ENCODE results near the gene ISYNA1.

The ISYNA1 gene

DNA sequence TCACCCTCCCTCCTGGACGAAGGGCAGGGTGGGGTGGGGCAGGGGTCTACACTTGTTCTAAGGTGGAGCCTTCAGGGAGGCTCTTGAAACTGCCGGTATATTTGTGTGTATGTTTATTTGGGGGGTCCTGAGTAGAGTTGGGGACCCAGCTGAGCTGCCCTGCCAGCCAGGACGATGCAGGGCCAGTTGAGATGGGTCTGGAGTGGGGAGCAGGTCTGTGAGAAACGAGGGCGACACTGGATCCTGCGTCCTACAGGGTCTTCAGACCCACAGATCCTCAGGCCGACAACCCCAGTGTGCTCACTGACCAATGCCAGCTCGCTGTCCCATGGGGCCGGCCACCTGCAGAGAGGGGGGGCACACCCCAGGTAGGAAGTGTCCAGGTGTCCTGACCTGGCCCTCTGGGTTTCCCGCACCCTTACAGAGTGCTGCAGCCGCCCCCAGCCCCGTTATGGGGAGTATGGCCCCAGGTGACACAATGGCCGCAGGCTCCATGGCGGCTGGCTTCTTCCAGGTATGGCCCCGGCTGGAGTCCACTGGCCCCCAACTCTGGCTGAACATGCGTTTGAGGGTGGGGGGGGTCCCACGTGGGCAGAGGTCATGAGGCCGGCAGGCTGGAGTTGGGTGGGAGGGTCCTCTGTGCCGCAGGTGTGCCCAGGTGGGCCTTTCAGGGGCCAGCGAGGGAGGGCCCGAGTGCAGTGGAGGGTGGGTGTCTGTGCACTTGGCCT, 7.4 kb downstream of the ISYNA1 start:
- DNase-seq, result no peak

DNA sequence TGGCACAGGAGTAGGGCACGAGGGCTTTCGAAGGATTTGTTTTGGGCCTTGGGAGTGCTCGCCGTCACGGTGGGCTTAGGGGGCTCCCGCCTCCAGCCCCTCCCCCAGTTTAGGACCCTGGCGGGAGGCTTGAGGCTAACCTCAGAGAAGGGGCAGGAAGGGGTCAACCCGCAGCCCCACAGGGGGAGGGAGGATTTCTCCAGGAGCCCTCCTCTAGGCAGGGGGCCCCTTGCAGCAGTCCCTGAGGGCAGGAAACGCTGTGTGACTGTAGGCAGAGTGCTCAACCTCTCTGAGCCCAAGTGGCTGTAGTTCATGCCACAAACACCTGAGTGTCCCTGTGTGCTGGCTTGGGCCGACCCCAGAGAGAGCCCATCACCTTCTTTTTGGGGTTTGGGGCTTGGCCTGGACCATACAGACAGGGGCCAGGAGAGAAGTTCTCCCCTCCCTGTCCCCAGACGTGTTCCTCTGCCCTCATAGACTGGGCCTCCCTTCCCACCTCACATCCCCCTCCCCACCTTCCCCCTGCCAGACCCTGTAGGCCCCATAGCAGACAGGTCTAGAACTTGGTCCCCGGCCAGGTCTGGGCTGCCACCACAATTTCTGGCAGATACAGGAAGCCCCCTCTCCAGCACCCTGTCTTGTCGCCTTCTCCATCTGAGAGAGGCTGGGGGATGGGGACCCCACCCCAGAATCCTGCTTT, 8.1 kb downstream of the ISYNA1 start:
- DNase-seq, result no peak

- DNase-seq, result peak; percentile 83
Measured at GRCh38 chr19:18428787-18429674, 8.9 kb downstream of the ISYNA1 start.

GRCh38 chr19:18428173-18428786, 9.7 kb downstream of the ISYNA1 start:
- DNase-seq, result no peak

DNA sequence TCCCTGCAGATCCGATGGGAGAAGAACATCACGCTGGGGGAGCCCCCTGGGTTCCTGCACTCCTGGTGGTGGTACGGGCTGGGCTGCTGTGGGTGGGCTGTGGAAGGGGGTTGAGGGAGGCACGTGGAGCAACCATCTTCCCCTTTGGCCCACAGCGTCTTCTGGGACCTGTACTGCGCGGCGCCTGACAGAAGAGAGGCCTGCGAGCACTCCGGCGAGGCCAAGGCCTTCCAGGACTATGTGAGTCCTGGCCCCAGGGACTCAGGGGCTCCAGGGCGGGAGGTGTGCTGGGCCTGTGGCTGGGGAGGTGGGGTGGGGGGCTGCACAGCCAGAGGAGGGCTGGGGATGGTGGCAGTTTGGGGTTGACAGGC, 10.2 kb downstream of the ISYNA1 start:
- no peak for DNase-seq

- DNase-seq, result no peak
Measured at GRCh38 chr19:18427080-18427742, 10.7 kb downstream of the ISYNA1 start.

DNA sequence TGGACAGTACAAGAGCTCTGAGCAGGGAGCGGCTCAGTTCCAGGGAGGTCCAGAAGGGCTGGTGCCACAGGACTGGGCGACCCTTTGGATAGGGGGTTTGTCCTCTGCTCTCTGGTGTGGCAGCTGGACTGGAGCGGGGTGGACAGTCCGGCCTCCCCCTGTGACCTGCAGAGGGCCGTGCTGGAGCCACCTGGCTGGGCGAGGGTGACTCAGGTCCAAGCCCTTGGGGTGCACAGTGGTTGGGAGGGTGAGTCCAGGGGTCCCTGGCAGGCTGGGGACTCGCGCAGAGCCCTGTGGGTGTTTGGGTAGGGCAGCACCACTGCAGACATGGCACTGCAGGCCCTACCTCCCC, 11.5 kb downstream of the ISYNA1 start:
- no peak for DNase-seq

- DNase-seq, result no peak
Measured at GRCh38 chr19:18425515-18426415, 12.2 kb downstream of the ISYNA1 start.

DNA sequence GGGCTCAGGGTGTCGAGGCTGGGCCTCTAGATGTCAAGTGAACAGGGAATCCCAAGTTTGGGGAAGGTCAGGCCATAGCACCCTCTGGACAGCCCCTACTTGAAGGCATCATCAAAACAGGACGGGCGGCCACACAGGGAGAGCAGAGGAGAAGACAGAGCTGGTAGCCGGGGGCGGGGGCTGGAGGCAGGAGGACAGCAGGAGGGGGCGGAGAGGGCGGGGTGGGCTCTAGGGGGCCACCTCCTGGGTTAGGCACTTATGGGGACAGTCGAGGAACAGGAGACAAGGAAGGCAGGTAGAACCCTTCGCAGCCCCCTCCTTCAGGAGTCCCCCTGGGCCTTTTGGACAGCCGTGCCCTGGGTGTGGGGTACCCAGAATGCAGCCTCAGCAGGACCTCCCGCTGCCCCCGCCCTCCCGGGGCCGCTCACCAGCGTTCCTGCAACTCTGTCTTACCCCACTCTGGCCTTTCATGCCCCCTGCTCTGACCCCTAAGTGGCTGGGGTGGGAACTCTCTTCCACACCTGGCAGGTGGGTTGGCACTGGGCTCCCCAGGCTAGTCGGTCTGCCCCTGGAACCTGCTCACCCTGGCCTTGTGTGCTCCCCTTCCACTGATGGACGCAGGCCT, 12.9 kb downstream of the ISYNA1 start:
- DNase-seq, result no peak

DNA sequence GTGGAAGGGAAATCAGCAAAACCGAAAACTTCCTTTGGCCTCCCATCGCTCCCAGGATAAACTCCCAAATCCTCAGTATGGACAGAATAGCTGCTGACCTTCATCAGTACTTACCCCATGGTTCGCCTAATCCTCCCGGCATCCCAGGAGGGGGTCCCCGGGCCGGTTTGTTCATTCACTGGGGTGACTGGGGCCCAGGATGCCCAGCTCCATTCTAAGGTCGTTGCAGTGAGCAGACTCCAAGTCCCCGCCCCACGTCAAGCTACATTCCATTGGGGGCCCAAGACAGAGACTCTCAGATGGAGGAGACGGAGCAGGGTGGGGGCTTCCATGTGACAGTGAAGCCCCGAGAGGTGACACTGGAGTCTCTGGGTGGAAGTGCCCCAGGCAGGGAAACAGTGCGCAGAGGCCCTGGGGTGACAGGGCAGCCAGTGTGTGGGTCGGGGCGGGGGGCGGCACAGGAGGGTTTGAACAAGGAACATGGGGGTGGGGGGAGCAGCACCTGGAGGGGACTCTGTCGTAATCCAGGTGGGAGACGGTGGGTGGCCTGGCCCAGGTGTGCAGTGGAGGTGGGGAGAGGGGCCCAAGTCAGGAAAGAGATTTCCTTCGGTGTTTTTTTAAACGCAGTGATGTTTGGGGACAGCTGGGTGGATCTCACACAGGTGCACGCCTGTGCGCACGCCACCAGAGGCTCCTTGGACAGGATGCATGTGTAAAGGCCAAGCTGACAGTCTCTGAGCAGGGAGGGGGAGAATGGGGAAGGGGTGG, 13.6 kb downstream of the ISYNA1 start:
- no peak for DNase-seq

- no peak for DNase-seq
Measured at GRCh38 chr19:18423258-18424020, 14.5 kb downstream of the ISYNA1 start.

GRCh38 chr19:18422530-18423191, 15.3 kb downstream of the ISYNA1 start:
- no peak for DNase-seq

DNA sequence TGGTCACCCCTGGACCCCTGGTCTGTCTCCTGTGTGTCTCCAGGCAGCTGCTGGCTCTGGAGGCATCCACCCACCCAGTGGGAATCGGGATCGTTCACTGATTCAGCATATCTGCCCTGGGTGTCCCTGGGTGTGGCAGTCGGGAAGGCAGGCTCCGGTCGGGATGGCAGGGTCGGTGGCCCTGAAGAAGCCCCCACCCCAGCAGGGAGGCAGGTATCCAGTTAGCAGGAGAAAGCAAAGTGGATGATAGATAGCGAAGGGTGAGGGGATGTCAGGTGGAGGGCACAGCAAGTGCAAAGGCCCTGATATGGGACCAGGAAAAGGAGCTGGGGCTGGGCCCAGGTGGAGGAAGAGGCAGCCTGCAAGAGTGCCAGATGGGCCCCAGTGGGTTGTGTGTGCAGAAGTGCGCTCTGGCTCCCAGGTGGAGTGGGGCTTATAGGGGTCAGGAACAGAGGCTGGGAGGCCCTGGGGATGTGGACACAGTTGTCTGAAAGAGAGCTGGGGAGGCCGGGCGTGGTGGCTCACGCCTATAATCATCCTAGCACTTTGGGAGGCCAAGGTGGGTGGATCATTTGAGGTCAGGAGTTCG, 16.5 kb downstream of the ISYNA1 start:
- DNase-seq, result no peak

DNA sequence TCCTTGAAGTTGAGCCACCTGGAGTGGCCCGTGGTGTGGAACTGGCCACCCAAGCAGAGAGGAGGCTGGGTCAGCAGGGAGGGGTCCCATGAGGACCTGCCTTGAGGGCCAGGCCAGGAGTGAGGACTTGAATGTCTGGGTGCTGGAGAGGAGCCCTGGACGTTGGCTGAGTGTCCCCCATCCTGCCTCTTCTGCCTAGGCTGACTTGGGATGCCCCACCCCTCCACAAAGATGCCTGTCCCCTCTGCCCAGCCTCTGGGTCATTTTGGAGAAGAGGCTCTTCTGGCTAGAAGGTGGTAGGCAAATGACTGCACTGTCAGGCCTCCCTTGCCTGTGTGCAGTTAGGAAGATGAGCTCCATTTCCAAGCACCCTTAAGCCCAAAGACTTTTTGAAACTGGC, 17.0 kb downstream of the ISYNA1 start:
- no peak for DNase-seq

GRCh38 chr19:18419699-18420460, 18.1 kb downstream of the ISYNA1 start:
- no peak for DNase-seq

- no peak for DNase-seq
Measured at GRCh38 chr19:18419195-18419698, 18.7 kb downstream of the ISYNA1 start, which contains the start of gene SSBP4. Gene SSBP4, plus strand, starts transcription at chr19:18419398. Its CDS starts 251 bp downstream, at chr19:18419649.

- DNase-seq, result no peak
Measured at GRCh38 chr19:18418483-18419194, 19.3 kb downstream of the ISYNA1 start.
